PC-3 (cell line): Measurements from ENCODE around the gene KIAA2012.

Source experiments
- CTCF ChIP-seq: fragments of 300-600 bp; sonication (generic); conservative IDR thresholded peaks from 2 replicates; pipeline ENCODE4 v1.5.1; 2017; ENCODE audit warnings: antibody characterized with exemption, low read depth, mild to moderate bottlenecking, low read length
- EZH2 ChIP-seq: fragments of 300-600 bp; sonication (generic); IDR thresholded peaks from one replicate; pipeline ENCODE4 v1.6.1; 2017; ENCODE audit warnings: antibody characterized with exemption, mild to moderate bottlenecking, low read length; ENCODE audit not compliant: unreplicated experiment

DNA sequence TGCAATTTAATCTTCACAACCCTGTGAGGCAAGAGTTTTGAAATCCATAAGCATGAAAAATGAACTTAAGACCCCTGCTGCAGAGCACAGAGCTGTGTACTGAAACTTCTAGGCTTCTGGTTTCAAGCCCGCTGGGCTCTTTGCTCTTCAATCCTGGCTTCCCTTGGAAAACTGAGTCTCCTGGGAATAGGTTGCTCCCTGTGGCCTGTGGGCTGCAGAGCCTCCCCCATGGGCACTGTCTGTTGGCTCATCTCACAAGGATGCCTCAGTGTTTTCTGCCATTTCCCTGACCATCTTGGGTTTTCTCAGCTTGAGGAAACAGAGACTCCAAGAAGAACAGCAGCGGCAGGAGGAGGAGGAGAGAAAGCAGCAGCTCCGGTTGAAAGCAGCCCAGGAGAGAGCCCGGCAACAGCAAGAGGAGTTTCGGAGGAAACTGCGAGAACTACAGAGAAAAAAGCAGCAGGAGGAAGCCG is 120.9 kb downstream of the KIAA2012 start:
- TF ChIP-seq CTCF (no peak), EZH2 (no peak)
